DMS153 (cell line): Measurements from ENCODE around the gene JAZF1.
"Not testable (repeated sequence)": the region's sequence is repeated elsewhere in the genome, so short reads cannot be mapped to it uniquely, and the experiment has no call there.

Experiments
- DNase-seq: peaks from one replicate; lab custom pipeline; 2025; lab: John Stamatoyannopoulos, UW

Gene JAZF1

GRCh38 chr7:27872356-27873275 is 308.0 kb downstream of the JAZF1 start:
- DNase-seq = no peak

- no peak for DNase-seq
These were observed 308.7 kb downstream of the JAZF1 start for GRCh38 chr7:27871866-27872265.

GRCh38 chr7:27871086-27871485 is 309.5 kb downstream of the JAZF1 start:
- DNase-seq = no peak

GRCh38 chr7:27870595-27870994 is 310.0 kb downstream of the JAZF1 start:
- DNase-seq = no peak

GRCh38 chr7:27869056-27869455 is 311.5 kb downstream of the JAZF1 start:
- DNase-seq = no peak

GRCh38 chr7:27868131-27868550 is 312.5 kb downstream of the JAZF1 start:
- no peak for DNase-seq

- no peak for DNase-seq
These were observed 313.5 kb downstream of the JAZF1 start for GRCh38 chr7:27866828-27867672.

- no peak for DNase-seq
These were observed 314.3 kb downstream of the JAZF1 start for GRCh38 chr7:27866256-27866655.

- no peak for DNase-seq
These were observed 316.7 kb downstream of the JAZF1 start for GRCh38 chr7:27863880-27864279.

GRCh38 chr7:27861747-27862146 is 318.8 kb downstream of the JAZF1 start:
- DNase-seq = no peak

GRCh38 chr7:27860800-27861199 is 319.8 kb downstream of the JAZF1 start:
- no peak for DNase-seq

GRCh38 chr7:27856703-27857485 is 323.7 kb downstream of the JAZF1 start:
- not testable (repeated sequence) for DNase-seq

- DNase-seq = no peak
These were observed 330.1 kb downstream of the JAZF1 start for GRCh38 chr7:27850531-27850930.

GRCh38 chr7:27846388-27846787 is 334.2 kb downstream of the JAZF1 start:
- DNase-seq = no peak

- no peak for DNase-seq
These were observed 336.9 kb downstream of the JAZF1 start for GRCh38 chr7:27843584-27844305.

GRCh38 chr7:27842851-27843250 is 337.7 kb downstream of the JAZF1 start:
- no peak for DNase-seq

- no peak for DNase-seq
These were observed 338.4 kb downstream of the JAZF1 start for GRCh38 chr7:27842094-27842692.

- DNase-seq = no peak
These were observed 339.7 kb downstream of the JAZF1 start for GRCh38 chr7:27840760-27841364.

GRCh38 chr7:27840313-27840712 is 340.3 kb downstream of the JAZF1 start:
- DNase-seq = no peak

- no peak for DNase-seq
These were observed 341.5 kb downstream of the JAZF1 start for GRCh38 chr7:27839099-27839498.

GRCh38 chr7:27836536-27836935 is 344.1 kb downstream of the JAZF1 start:
- no peak for DNase-seq
